GM21723 (cell line): ENCODE results near the gene MIDN.

Source experiments
- ATAC-seq: cut with Tn5 transposase; IDR thresholded peaks from one replicate; pipeline ENCODE4 v1.9.1; 2021; ENCODE audit warnings: mild to moderate bottlenecking, moderate library complexity; ENCODE audit not compliant: unreplicated experiment

The MIDN gene

DNA sequence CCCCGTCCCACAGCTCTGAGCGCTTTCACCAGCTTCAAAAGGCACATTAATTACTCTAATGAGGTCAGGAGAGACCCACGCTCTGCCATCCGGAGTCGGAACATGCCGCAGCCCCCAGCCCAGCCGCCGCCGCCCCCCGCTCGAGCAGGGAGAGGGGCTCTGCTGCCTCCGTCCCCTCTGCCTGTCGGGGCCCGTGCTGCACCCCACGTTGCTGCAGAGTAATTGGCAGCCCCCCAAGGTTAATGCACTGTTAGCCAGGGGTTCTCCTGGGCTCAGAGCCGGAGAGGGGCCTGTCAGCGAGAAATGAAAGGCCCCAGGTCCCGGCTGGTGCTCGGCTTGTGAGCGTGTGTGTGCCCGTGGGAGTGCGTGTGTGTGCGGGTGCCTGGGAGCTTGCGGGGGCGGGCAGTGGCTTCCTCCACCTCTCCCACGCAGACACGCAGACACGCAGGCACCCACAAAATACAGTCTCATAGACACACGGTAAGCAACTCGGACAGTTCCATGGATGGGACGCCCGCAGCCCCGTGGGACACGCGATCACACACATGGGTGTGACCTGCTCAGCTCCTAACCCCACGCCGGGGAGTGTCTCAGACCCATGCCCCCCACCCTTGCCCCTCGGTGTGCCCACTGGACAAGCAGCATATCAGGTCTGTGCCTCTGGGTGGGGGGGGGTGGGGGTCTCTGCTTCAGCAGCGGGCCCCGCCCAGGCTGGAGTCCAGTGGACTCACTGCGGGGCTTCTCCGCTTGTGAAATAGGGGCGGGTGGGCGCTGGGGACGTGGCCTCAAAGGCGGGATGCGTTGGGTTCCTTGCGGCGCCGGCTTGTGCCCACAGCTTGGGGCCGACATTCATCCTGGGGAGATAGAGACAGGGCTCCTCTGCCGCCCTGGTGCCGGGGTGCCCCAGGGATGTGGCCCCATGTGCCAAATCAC, 32.5 kb downstream of the MIDN start:
- ATAC-seq = no peak

DNA sequence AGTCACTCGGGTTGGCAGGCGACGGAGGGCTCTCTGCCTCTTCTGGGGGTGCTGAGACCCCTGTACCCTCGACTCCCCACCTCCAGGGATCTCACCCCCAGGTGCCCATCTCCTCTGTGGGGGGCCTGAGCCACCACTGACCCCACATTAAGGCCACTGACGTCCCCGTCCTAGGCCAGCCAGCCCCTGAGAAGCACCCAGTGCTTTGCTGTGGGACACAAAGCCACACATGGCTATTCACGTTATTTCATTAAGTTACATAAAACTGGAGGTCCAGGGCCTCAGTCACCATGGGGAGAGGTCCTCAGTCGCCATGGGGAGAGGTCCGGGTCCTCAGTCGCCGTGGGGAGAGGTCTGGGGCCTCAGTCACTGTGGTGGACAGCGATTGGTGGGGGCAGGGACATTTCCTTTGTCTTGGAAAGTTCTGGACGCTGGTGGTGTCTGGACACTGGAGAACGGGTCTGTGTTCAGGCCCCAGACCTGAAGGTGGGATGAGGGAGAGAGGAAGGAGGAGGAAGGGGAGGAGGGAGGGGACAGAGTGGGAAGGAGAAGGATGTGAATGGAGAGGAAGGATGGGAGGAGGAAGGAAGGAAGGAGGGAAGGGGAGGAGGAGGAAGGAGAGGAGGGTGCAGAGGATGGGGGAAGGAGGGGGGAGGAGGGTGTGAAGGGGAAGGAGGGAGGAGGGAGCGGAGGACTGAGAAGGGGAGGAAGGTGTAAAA, 33.3 kb downstream of the MIDN start:
- no peak for ATAC-seq

DNA sequence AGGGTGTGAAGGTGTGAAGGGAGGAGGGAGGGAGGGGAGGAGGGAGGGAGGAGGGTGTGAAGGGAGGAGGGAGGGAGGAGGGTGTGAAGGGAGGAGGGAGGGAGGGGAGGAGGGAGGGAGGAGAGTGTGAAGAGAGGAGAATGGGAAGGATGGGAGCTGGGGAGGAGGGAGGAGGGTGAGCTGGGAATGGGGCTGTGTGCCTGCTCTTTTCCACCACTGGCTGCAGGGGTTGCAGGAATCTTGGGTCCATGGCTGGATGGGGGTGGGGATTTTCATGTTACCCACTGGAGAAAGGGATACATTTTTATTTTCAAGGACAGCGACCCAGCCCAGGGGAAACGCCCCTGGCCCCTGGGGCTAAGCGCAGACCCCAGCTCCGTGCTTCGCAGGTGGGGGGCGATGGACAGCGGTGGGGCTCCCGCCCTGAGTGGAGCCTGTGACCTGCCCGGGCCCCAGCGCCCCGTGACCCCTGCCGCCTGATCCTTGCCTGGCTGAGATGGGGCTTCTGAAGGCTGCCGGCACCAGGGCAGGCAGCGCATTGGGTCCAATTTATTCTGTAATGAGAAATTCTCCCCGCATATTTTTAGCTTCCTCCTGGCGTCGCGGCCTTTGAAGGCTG, 34.3 kb downstream of the MIDN start:
- ATAC-seq = no peak

DNA sequence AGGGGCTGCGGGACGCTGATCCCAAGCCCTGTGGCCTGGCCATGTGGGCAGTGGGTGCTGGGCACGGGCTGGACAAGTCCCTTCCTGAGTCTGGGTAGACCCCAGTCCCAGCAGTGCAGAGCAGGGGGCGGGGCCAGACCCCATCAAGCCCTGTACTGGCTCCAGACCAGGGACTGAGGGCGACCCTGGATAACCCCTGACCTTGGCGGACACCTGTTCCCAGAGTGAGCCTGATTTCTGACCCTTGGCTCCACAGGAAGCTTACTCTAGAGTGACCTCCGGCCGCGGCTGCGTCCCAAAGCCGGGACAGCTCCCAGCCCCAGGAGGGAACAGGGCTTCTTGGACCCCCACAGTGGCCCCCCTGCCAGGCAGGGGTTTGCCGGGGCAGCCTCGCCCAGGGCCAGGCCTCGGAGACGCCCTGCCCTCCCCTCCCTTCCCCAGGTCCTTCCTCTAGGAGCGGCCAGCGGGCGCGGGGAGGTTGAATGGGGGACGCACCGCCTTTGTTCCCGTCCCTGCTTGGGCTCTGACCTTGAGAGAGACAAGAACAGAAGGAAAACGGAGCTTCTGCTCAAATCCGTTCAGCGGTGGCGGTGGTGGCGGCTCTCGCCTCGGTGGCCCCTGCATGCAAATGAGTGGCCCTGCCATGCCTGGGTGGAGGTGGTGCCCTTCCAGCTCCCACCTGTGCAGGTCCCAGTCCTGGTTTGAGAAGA, 35.0 kb downstream of the MIDN start:
- ATAC-seq = no peak

DNA sequence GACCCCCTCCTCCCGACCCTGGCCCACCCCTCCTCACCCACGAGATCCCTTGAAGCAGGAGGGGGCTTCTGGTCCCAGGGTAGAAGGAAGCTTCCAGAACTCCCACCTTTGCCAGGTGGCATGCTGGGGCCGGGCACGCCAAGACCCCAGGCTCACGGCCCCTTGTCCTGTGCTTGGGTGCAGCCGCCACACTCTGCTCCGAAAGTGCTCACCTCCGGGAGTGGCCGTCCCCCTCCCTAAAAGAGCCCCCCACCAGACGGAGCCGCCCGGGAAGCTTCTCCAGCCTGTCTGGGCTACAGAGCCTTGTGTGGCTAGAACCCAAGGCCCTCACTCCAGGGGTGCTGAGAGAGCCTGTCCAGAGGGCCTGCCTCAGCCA, 35.5 kb downstream of the MIDN start:
- ATAC-seq = no peak

DNA sequence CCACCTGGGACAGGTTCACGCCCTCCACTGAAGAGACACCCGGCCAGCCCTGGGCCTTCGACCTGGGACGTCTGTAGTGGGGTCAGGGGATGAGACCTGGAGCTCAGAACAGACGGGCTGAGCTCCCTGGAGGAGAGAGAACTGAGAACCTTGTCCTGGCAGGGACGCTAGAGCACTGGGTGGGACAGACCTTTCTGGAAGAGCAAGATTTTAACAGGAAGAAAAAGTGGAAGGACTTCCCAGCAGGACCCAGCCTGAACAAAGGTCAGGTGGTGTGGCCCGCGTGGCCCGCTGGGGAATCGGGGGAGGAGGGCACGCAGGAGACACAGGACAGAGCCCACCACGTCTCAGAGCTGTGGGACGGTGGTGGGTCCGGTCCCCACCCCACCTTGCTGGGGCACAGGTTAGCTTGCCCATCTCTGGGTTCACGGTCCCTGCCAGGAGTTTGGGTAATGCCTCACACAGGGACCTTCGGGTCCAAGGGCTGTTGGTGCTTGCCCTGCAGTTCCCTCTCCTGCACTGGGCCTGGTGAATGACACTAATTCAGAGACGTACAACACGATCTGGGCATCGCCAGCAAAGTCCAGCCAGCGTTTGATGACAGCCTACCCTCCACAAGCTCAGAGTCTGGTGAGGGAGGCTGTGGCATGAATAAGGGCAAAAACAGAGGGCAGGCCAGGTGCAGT, 36.1 kb downstream of the MIDN start:
- ATAC-seq = no peak

DNA sequence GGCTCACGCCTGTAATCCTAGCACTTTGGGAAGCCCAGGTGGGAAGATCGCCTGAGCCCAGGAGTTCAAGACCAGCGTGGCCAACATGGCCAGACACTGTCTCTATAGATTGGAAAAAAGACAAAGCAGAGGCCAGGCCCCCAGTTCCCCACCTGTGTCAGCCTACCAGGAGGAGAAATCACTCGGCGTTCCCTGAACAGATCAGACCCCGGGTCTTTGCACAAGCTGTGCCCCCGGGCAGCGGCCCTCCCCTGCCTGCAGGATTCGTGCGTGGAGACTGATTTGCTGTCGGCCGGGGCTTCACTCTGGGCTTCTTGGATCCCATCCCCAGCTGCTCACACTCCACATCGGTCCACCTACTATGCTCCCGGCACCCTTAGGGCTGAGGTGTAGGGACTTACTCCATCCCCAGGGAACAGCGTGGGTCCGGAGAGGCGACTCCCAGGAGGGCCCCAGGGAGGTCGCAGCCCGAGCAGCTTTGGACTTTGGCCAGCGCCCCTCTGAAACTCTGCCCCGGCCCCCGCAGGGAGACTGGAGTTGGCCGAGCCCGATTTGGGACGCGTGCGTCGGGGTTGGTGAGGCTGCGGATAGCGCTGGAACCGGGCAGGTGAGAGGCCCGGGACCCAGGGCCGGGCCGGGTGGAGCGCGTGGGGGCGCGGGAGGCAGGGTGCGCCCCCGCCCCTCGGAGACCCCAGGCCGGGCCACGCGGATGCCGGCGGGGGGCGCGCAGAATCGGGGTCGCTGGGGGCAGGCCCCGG, 36.8 kb downstream of the MIDN start:
- no peak for ATAC-seq

DNA sequence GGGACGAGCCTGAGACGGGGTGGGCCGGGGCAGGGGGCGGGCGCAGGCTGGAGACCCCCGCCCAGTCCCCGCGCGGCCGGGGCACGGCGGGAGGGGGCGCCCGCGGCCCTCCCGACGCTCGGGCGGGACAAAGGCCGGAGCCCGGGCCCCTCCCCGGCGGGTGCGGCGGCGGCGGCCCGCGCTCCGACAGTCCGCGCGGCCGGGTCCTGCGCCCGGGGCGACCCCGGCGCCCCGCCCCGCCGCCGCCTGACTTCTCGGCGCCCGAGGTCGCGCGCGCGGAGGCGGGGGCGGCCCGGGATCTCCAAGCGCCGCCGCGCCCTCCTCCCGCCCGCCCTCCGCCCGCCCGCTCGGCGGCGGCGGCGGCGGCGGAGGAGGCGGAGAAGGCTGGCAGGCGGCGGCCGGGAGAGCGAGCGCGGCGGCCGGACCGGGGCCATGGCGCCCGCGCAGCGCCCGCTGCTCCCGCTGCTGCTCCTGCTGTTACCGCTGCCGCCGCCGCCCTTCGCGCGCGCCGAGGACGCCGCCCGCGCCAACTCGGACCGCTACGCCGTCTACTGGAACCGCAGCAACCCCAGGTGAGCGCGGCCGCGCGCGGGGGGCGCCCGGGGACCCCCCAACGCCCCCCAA, 37.5 kb downstream of the MIDN start, which contains the start of gene EFNA2:
EFNA2 (plus strand) TSS at position 137 of the 624 bp plus-strand sequence; CDS start at position 433, 296 bp downstream.
- no peak for ATAC-seq

DNA sequence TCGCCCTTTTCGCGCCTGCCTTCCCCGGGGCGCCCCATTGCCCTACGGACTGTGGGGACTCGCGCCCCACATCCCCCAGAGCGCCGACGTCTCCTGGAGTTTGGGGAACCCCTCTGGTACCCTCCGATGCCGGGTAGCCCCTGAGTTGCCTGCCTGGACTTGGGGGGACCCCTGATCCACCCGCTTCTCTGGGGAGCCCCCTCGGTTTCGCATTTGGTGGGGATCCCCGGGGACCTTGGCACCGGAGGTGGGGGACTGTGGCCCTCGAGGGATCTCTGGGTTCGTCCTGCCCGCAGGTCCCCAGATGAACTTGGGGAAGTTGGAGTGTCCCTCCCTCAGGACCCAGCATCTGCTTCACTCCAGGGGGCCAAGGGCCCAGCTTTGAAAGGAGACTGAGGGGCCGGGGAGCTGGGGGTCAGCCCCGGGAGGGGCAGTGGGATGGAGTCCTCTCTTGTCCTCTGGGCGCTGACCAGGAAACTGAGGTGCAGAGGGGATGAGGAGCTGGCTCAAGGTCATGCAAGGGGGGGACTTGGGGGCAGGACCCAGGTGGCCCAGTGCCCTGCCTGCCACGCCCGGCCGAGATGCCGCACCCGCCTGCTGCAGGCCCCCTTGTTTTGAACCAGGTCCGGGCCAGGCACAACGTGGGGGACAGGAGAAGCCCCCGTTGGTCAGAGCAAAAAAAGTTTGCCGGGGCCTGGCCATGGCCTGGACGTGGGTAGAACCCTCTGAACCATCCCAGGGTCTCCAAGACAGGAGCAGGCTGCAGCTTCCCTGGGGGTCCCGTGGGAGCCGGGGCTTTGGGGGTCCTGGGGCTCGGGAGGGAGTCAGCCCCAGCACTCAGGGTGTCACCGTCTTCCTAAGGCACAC, 38.3 kb downstream of the MIDN start:
- no peak for ATAC-seq

DNA sequence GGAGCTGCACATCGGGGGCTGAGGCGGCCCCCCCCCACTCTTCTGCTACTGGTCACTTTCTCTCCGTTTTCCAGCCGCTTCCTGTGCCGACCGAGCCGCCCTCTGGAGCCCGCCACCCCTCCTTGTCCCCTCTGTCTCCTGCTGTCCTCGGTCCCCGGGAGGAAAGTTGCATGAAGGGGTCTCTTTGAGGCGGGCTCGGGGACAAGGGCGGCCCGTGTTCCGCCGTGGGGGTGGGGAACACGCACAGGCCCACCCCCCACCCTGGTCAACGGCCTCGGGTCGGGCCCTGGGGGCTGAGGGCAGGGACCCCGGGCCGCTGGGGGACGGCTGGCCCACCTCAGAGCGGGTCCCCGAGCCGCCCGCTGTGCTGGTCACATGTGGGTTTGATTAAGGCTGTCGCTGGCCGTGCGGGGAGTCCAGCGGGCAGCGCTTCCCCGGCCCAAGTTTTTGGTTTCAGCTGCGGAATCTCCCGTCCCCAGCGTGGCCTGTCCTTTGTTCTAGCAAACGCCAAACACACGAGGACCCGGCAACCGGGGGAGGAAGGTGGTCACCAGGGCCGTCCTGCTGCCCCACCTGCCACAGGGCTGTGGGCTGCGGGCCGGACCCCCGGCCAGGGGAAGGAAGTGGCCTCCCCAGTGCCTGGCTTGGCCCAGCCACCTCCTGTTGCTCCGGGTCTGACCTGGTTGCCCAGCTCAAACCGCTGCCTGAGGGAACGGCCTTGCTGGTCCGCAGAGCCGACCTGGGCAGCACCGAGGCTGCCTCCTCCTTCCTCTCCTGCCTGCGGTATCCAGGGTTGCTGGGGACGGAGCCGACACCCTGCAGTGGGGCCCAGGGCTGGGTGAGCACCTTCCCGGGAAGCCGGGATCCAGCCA, 39.2 kb downstream of the MIDN start:
- no peak for ATAC-seq

DNA sequence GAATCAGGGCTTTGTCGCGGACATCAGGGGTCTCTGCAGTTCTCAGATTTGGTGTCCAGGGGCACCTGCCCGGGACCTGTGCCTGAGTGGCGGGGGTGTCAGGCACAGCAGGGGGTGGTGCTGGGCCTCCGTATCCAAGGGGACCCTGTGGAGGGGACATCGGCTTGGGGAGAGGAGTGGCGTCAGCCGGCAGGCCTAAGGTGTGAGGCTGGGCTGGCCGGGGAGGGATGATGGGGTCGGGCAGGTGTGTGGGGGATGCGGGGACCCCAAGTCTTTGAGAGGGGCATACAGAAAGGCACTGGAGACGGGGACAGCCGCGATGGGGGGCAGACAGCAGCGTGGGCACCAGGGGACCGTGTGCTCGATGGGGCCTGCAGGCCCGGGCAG, 39.8 kb downstream of the MIDN start:
- no peak for ATAC-seq

DNA sequence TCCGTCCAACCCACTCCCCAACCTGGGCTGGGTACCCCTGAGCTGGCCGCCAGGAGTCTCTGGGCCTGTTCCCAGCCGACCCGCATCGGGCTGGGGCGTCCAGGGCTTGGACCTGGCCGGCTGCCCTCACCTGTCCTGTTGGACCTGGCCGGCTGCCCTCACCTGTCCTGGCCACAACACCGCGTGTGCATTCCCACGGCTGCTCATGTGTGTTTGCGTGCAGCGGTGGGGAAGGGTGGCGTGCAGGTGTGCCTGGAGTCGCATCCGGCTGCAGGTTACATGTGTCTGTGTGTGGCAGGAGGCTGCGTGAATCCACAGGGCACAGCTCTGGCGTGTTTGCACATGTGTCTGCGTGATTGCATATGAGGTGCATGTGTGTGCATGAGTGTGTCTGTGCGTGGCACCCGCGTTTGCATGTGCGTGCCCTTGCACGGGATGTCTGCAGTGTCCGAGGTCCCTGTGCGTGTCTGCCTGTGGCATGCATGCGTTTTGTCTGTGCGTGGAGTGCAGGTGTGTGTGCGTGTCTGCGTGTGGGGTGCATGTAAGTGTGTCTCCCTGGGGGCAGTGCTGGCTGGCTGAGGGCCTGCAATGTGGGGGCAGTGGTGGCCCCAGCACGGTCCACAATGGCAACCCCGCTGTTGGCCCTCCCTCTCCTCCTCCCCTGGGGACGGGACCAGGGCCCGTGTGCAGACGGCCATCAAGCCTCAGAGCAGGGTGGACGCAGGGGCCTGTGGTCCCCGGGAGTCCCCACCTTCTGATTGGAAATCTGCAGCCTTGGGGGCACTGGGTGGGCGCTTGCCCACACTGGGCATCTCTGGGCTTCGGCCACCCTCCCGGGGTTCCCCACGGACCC, 40.7 kb downstream of the MIDN start:
- no peak for ATAC-seq

DNA sequence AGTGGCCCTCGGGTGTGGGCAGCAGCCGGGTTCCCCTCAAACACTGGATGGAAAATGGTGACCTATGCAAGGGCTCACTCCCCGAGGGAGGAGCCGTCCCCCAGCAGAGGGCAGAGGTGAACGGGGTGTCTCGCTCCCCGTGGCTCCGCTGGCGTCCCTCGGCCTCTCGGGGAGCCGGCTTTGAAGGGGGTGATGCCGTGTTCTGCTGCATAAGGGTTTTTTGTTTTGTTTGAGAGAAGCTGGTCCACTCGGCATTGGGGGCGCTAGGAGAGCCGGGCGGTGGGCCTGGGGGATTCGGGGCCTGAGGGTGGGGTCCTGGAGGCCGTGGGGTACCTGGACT, 41.3 kb downstream of the MIDN start:
- no peak for ATAC-seq

DNA sequence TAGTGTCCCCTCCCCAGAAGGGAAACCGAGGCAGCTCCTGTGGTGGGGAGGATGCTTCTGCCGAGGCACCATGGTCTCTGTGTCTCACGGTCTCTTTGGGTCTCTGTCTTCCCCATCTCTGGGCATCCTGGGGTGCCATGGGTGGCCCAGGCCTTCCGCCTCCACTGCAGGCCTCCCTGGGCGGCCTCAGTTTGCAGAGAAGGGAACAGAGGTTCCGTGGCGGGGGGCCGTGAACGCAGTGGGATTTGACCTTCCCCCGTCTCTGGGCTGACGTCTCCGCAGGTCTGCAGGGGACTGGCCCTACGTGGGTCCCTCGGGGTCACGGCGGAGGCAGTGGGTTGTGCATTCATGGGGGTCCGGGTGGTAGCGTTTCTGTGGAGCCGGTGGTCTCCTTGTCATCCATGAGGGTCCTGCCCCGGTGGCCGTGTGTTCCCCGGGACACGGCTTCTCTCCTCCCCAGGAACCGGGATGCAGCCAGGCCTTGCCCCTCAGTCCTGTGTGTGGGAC, 41.9 kb downstream of the MIDN start:
- ATAC-seq = no peak

DNA sequence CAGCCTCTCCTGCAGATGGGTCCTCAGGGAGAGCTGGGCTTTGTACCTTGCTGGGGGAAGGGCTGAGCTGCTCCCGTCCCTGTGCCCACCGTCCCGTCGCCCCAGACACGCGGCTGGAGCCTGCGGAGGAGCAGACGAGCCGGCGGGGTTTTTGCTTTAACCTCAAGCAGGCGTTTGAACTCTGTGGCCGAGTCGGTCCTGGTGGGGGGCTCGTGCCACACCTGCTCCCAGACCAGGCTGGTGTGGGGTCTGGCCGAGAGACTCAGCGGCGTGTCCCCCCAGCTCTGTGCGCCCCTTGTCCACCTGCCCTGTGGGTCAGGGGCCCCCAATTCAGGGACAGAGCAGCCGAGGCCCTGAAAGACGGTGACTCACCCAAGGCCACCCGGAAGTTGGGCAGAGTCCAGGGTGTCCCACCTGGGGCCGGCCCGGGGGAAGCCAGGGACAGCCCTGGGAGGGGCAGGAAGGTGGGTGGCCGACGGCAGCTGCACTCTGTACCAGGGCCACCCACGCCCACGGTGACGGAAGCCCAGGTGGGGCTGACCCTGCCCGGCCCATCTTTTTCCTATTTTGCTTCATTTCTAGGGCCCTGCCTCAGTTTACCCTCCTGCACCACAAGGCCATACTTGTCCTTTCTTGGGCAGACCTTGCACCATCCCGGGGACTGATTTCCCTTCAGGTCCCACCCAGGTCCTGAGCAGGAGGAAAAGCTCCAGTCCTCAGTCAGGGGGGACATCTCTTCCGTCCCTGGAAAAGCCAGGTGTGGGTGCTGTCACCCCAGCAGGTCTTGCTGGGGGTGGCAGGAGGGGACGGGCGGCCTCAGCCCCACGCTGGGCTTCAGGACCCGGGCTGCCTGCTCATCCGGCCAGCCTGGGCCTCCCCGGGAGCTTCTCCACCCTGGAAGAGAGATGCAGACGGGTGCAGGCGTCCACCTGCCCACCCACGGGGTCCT, 42.6 kb downstream of the MIDN start:
- ATAC-seq = no peak
